Stimulated activated memory B cell treated with anti-CD40 and anti-IgM and Interleukin-4, amounts not matched to agents 10 μg/mL and 1 μg/mL and 100 μg/mL, for 72 hours (primary cell): ENCODE data around the gene MOV10.

Source experiments
- ATAC-seq: fragments of 150-1000 bp; cut with Tn5 transposase; 2 replicates; pipeline ENCODE4 v1.10.0; 2021
- H3K27ac Mint-ChIP-seq: one replicate; pipeline ENCODE4 v1.8.0; 2022; ENCODE audit warnings: mild to moderate bottlenecking, mixed read lengths
- H3K27me3 Mint-ChIP-seq: one replicate; pipeline ENCODE4 v1.8.0; 2022; ENCODE audit warnings: mixed read lengths
- H3K36me3 Mint-ChIP-seq: one replicate; pipeline ENCODE4 v1.8.0; 2022; ENCODE audit warnings: mixed read lengths
- H3K4me1 Mint-ChIP-seq: one replicate; pipeline ENCODE4 v1.8.0; 2022; ENCODE audit warnings: mixed read lengths
- H3K4me3 Mint-ChIP-seq: one replicate; pipeline ENCODE4 v1.8.0; 2022; ENCODE audit warnings: mild to moderate bottlenecking, moderate library complexity, mixed read lengths
- H3K9me3 Mint-ChIP-seq: one replicate; pipeline ENCODE4 v1.8.0; 2022; ENCODE audit warnings: mixed read lengths

The MOV10 gene

DNA sequence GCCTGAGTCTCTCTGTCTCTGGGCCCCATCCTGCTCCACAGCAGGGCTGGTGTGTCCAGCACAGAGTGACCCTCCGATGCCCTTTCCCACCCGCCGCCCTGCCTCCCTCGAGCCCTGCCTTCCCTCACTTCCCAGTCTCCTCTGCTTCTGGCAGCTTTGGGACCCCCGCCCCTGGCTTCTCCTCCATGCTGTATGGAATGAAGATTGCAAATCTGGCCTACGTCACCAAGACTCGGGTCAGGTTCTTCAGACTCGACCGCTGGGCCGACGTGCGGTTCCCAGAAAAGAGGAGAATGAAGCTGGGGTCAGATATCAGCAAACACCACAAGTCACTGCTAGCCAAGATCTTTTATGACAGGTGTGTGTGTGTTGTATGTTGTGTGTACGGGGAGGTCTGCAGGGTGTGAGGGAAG, 14.3 kb downstream of the MOV10 start:
- ATAC-seq: no peak
- peaks cover 9% of the 10 kb centered on the region for H3K4me1 Mint-ChIP-seq
- H3K9me3 Mint-ChIP-seq: no peaks in the 10 kb centered on the region
- H3K4me3 Mint-ChIP-seq: no peak overlapping the region
- no peaks in the 10 kb centered on the region for H3K27me3 Mint-ChIP-seq
- no peak overlapping the region for H3K27ac Mint-ChIP-seq
- peaks cover 9% of the 10 kb centered on the region for H3K36me3 Mint-ChIP-seq

DNA sequence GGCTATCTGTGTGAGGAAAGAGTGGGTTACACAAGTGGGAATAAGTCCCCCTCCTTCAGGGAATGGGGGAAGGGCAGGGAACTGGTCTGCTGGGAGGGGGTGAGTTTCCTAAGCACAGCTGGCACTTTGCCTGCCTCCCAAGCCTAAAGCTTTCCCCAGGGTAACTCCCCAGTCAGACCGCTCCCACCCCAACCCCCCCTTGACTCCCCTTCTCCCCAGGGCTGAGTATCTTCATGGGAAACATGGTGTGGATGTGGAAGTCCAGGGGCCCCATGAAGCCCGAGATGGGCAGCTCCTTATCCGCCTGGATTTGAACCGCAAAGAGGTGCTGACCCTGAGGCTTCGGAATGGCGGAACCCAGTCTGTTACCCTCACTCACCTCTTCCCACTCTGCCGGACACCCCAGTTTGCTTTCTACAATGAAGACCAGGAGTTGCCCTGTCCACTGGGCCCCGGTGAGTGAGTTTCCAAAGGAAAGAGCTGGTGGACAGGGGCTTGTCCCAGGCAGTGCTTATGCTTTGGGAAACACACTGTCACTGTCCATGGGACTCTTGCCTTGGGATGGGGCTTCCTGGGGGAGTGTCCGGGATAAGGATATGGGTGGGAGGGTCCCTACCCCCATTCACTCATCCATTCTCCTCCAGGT, 14.9 kb downstream of the MOV10 start:
- no peak overlapping the region for H3K27ac Mint-ChIP-seq
- no peaks in the 10 kb centered on the region for H3K9me3 Mint-ChIP-seq
- H3K4me3 Mint-ChIP-seq: no peak overlapping the region
- ATAC-seq: no peak
- peaks cover 9% of the 10 kb centered on the region for H3K36me3 Mint-ChIP-seq
- peaks cover 9% of the 10 kb centered on the region for H3K4me1 Mint-ChIP-seq
- no peaks in the 10 kb centered on the region for H3K27me3 Mint-ChIP-seq

DNA sequence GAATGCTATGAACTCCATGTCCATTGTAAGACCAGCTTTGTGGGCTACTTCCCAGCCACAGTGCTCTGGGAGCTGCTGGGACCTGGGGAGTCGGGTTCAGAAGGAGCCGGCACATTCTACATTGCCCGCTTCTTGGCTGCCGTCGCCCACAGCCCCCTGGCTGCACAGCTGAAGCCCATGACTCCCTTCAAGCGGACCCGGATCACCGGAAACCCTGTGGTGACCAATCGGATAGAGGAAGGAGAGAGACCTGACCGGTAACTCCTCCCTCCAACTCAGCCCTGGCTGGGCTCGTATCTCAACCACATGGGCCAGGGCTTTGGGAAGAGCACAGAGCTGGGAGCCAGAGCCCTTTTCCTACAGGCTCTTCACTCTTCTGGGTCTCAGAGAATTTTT, 15.4 kb downstream of the MOV10 start:
- Mint-ChIP-seq H3K27me3 (no peaks in the 10 kb centered on the region), H3K36me3 (peaks cover 9% of the 10 kb centered on the region), H3K4me1 (peaks cover 9% of the 10 kb centered on the region), H3K27ac (no peak overlapping the region), H3K9me3 (no peaks in the 10 kb centered on the region), H3K4me3 (no peak overlapping the region)
- no peak for ATAC-seq

DNA sequence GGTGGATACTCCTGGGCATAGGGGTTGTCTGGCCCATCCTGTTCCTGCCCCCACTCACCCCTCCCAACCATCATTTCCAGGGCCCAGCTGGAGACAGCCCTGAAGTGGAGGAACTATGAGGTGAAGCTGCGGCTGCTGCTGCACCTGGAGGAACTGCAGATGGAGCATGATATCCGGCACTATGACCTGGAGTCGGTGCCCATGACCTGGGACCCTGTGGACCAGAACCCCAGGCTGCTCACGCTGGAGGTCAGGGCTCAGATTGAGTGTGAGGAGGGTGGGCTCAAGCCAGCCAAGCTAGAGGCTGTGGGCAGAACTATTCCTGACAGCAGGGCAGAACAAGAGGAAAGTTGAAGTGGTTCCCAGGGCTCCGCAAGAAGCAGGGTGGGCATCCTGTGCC, 18.2 kb downstream of the MOV10 start:
- ATAC-seq: no peak
- H3K9me3 Mint-ChIP-seq: no peaks in the 10 kb centered on the region
- no peak overlapping the region for H3K27ac Mint-ChIP-seq
- H3K4me1 Mint-ChIP-seq: peaks cover 3% of the 10 kb centered on the region
- H3K36me3 Mint-ChIP-seq: peaks cover 9% of the 10 kb centered on the region
- H3K4me3 Mint-ChIP-seq: no peak overlapping the region
- no peaks in the 10 kb centered on the region for H3K27me3 Mint-ChIP-seq

DNA sequence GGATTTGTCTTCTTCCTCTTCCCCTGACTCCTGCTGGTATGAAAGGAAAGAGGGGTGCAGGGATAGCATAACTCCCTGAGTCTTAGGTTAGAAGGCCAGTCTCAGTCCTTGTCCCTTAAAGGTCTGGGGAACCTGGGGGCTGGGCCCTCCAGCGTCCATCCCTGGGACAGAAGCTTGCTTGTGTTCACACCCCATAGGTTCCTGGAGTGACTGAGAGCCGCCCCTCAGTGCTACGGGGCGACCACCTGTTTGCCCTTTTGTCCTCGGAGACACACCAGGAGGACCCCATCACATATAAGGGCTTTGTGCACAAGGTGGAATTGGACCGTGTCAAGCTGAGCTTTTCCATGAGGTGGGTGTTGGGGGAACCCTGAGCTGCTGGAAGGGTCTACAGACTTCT, 19.4 kb downstream of the MOV10 start:
- H3K27ac Mint-ChIP-seq: no peak overlapping the region
- no peaks in the 10 kb centered on the region for H3K9me3 Mint-ChIP-seq
- H3K36me3 Mint-ChIP-seq: peaks cover 9% of the 10 kb centered on the region
- no peak for ATAC-seq
- peaks cover 11% of the 10 kb centered on the region for H3K4me1 Mint-ChIP-seq
- H3K27me3 Mint-ChIP-seq: no peaks in the 10 kb centered on the region
- no peak overlapping the region for H3K4me3 Mint-ChIP-seq

DNA sequence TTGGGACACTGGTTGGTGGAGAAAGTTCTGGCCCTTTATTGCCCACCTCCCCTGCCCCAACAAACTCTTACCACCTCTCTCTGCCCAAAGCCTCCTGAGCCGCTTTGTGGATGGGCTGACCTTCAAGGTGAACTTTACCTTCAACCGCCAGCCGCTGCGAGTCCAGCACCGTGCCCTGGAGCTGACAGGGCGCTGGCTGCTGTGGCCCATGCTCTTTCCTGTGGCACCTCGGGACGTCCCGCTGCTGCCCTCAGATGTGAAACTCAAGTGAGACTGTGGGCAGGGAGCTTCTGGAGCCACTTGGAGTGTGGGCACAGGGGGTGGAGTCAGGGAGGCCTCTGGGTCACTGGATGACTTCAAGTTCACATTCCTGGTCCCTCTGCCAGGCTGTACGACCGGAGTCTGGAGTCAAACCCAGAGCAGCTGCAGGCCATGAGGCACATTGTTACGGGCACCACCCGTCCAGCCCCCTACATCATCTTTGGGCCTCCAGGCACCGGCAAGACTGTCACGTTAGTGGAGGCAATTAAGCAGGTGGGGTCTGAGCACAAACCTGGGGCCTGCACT, 20.0 kb downstream of the MOV10 start:
- H3K27ac Mint-ChIP-seq: no peak overlapping the region
- no peak overlapping the region for H3K4me3 Mint-ChIP-seq
- no peak for ATAC-seq
- H3K4me1 Mint-ChIP-seq: peaks cover 17% of the 10 kb centered on the region
- no peaks in the 10 kb centered on the region for H3K9me3 Mint-ChIP-seq
- H3K36me3 Mint-ChIP-seq: peaks cover 9% of the 10 kb centered on the region
- no peaks in the 10 kb centered on the region for H3K27me3 Mint-ChIP-seq

DNA sequence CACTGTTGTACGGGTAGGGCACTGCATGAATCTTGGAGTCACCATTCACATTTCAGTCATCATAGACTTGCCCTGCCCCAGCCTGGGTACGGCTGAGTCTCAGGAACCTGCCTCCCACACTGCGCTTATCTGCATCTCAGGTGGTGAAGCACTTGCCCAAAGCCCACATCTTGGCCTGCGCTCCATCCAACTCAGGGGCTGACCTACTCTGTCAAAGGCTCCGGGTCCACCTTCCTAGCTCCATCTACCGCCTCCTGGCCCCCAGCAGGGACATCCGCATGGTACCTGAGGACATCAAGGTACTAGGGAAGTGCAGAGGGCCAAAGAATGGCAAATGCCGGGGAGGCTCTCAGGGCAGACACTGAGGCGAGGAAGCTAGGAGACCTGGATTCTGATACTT, 20.8 kb downstream of the MOV10 start:
- no peaks in the 10 kb centered on the region for H3K27me3 Mint-ChIP-seq
- no peak overlapping the region for H3K4me3 Mint-ChIP-seq
- peaks cover 25% of the 10 kb centered on the region for H3K4me1 Mint-ChIP-seq
- ATAC-seq: no peak
- no peak overlapping the region for H3K27ac Mint-ChIP-seq
- H3K36me3 Mint-ChIP-seq: peaks cover 9% of the 10 kb centered on the region
- H3K9me3 Mint-ChIP-seq: no peaks in the 10 kb centered on the region

DNA sequence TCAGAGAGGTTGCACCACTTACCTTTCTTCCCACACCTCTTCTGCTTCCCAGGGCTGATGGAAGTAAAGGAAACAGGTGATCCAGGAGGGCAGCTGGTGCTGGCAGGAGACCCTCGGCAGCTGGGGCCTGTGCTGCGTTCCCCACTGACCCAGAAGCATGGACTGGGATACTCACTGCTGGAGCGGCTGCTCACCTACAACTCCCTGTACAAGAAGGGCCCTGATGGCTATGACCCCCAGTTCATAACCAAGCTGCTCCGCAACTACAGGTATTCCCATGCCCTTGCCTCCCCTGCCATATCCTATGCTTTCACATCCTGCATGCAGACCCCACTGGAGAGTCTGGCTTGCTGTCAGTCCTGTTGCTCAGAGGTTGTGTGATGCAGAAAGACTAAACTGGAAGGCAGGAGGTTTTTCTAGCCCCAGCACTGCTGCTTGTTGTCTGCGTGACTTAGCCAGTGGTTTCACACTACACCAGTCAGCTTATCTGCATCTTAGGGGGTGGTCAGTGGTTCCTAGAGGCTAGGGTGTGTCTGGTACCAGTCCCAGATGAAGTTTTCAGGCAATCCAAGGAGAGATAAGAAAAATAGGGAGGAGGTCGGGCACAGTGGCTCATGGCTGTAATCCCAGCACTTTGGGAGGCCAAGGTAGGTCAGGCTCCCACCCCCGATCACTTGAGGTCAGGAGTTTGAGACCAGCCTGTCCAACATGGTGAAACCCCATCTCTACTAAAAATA, 22.3 kb downstream of the MOV10 start:
- Mint-ChIP-seq H3K36me3 (peaks cover 7% of the 10 kb centered on the region), H3K4me3 (no peak overlapping the region), H3K27ac (no peak overlapping the region), H3K27me3 (no peaks in the 10 kb centered on the region), H3K9me3 (no peaks in the 10 kb centered on the region), H3K4me1 (peaks cover 40% of the 10 kb centered on the region)
- ATAC-seq: no peak

DNA sequence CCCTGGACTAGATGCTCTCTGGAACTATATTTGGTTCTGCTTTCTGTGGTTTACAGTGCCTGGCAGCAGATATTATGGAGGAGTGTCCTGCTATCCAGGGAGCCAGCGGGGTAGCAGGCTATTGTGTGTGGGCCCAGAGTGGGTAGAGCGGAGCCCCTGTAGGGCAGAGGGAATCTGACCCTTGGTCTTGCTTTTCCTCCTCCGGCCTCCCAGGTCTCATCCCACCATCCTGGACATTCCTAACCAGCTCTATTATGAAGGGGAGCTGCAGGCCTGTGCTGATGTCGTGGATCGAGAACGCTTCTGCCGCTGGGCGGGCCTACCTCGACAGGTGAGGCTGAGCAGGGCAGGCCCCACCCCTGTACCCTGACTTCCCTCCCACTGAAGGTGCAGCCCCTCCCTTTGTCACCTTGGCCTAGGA, 23.3 kb downstream of the MOV10 start:
- no peak for ATAC-seq
- no peak overlapping the region for H3K27ac Mint-ChIP-seq
- no peak overlapping the region for H3K4me3 Mint-ChIP-seq
- H3K27me3 Mint-ChIP-seq: no peaks in the 10 kb centered on the region
- H3K4me1 Mint-ChIP-seq: peaks cover 51% of the 10 kb centered on the region
- peaks cover 7% of the 10 kb centered on the region for H3K36me3 Mint-ChIP-seq
- H3K9me3 Mint-ChIP-seq: no peaks in the 10 kb centered on the region

DNA sequence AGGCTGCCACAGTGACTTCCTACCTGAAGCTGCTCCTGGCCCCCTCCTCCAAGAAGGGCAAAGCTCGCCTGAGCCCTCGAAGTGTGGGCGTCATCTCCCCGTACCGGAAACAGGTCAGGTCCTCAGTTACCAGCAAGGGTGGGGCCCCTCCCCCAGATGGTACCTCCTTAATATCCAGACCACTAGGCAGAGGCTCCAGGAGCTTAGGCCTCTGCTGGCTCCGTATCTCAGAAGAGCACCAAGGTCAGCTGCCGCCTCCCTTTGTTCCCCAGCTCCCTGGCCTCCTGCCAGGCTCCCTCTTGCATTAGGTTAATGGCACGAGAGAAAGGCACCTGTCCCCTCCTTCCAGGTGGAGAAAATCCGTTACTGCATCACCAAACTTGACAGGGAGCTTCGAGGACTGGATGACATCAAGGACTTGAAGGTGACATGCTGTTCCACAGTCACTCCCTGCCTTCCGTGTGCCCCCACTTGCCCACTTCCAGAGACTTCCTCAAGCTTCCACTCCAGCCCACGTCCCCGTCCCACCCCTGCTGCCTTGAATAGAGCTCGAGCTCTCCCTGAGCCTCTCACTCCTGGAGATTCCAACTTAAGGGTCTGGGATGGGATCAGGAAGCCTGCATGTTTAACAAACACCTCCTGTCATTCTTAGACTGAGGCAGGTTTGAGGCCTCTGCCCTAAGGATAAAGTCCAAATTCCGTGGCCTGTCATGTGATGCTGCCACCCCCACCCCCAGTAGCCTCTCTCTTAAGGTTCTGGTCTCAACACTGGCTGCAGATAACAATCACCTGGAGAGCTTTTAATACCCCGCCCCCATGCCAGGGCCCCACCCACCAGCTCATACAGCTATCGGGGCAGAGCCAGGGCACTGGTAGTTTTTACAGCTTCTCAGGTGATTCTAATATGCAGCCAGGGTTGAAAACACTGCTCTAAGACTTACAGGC, 24.2 kb downstream of the MOV10 start:
- H3K4me3 Mint-ChIP-seq: no peak overlapping the region
- ATAC-seq: no peak
- no peaks in the 10 kb centered on the region for H3K9me3 Mint-ChIP-seq
- H3K27ac Mint-ChIP-seq: peak overlapping the region; percentile 52
- H3K27me3 Mint-ChIP-seq: no peaks in the 10 kb centered on the region
- peaks cover 7% of the 10 kb centered on the region for H3K36me3 Mint-ChIP-seq
- H3K4me1 Mint-ChIP-seq: peaks cover 56% of the 10 kb centered on the region

DNA sequence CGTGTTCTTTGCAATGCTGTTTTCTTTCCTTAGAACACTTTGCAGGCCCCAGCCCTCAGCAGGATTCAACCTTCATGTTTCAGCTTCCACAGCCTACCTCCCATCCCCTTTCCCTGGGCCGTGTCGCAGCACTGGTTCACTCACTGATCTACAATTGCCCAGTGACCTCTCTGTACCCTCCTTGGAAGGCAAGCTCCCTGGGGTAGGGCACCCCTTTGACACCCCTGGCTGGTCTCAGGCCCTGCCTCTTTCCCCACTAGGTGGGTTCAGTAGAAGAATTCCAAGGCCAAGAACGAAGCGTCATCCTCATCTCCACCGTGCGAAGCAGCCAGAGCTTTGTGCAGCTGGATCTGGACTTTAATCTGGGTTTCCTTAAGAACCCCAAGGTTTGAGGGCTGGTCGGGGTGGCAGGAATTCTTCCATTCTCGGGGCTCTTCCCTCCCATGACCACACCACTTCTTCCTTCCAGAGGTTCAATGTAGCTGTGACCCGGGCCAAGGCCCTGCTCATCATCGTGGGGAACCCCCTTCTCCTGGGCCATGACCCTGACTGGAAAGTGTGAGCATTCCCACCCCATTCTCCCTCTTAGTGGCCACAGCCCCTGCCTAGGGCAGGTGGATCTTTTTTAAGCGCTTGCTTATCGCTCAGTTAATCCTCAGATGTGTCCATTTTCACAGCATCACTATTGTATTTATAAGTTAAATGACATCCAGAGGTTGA, 25.1 kb downstream of the MOV10 start:
- no peak for ATAC-seq
- H3K36me3 Mint-ChIP-seq: peaks cover 7% of the 10 kb centered on the region
- peaks cover 64% of the 10 kb centered on the region for H3K4me1 Mint-ChIP-seq
- peak overlapping the region; percentile 52 for H3K27ac Mint-ChIP-seq
- no peaks in the 10 kb centered on the region for H3K27me3 Mint-ChIP-seq
- H3K9me3 Mint-ChIP-seq: no peaks in the 10 kb centered on the region
- no peak overlapping the region for H3K4me3 Mint-ChIP-seq

DNA sequence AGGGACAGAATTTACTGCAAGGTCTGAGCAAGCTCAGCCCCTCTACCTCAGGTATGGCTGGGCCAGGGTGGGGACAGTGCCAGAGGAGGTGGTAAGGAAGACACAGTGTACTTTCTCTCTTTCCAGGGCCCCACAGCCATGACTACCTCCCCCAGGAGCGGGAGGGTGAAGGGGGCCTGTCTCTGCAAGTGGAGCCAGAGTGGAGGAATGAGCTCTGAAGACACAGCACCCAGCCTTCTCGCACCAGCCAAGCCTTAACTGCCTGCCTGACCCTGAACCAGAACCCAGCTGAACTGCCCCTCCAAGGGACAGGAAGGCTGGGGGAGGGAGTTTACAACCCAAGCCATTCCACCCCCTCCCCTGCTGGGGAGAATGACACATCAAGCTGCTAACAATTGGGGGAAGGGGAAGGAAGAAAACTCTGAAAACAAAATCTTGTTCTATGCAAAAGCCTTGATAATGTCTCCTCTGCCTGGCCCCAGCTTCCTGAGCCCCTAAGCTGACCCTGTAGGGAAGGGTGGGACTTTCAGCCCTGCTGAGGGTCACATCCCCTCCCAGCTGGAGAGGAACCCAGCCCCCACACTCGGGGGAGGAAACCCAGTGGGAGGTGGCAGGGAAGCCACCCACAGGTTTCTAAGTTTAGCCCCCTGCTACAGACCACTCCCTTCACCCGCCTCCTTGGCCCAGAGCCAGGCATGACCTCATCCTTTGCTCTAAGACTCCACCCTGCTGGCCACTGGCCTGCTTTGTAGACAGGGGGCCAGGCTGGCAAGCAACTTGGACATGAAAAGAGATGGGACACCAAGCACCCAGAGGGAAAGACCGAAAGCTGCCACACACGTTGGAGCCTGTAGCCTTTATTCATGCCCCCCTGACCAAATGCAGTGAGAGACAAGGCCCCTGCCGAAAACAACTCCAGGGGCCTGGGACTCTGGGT, 26.1 kb downstream of the MOV10 start:
- peak overlapping the region; percentile 52 for H3K27ac Mint-ChIP-seq
- H3K4me1 Mint-ChIP-seq: peaks cover 74% of the 10 kb centered on the region
- no peaks in the 10 kb centered on the region for H3K9me3 Mint-ChIP-seq
- no peaks in the 10 kb centered on the region for H3K27me3 Mint-ChIP-seq
- H3K36me3 Mint-ChIP-seq: peaks cover 7% of the 10 kb centered on the region
- H3K4me3 Mint-ChIP-seq: no peak overlapping the region
- peak; percentile 66 for ATAC-seq

DNA sequence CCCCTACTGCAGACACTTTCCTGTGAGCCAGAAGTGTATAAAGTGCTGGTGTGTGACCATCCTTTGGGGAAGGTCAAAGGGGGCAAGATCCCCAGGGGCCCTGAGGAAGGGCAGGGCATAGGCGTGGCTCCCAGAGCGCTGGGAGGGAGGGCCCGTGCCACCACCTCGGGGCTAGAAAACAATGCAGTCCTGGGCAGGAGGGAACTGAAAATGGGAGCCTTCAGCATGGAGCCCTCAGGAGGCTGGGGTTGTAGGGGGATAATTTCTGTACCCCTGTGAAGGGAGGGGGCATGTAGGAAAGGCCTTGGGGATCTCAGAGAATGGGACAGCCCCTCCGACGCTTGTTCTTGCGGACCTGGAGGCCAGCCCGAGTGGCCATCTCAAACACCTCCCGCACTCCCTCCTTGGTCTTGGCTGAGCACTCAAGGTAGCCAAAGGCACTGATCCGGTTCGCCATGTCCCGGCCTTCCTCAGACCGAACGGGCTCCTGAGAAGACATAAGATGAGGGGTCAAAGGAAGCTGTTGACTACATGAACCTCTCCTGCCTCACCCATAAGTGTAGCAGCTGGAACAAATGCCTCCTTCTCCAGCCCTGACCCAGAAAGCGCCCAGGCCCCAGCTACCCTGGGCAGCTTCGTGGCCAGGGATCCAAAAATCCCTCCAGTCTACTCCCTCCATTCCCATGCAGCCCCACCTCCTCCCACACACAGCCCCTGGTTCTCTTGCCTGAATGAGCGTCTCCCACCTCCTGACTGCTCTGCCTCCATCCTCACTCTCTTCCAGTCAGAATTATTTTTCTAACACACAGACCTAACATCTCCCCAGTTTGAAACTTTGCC, 27.0 kb downstream of the MOV10 start:
- Mint-ChIP-seq H3K36me3 (peaks cover 7% of the 10 kb centered on the region), H3K4me3 (no peak overlapping the region)

More for the DNA sequence above, 27.0 kb downstream of the MOV10 start:
- no peaks in the 10 kb centered on the region for H3K9me3 Mint-ChIP-seq
- peaks cover 77% of the 10 kb centered on the region for H3K4me1 Mint-ChIP-seq
- no peaks in the 10 kb centered on the region for H3K27me3 Mint-ChIP-seq
- ATAC-seq: no peak
- H3K27ac Mint-ChIP-seq: peak overlapping the region; percentile 52
